ENCODE measurements around the gene HACD1.

HACD1 gene

GRCh38 chr10:17660921-17661320 is 43.7 kb upstream of the HACD1 start:
- Histone ChIP-seq H3K4me3 (ENCODE audit: low read depth, low read length) (no peak overlapping the region), H3K36me3 (peaks cover 6% of the 10 kb centered on the region), H3K9me3 (no peaks in the 10 kb centered on the region), H3K27me3 (no peaks in the 10 kb centered on the region), H3K4me1 (no peaks in the 10 kb centered on the region)
- no peak for DNase-seq
- TF ChIP-seq CTCF (IDR thresholded peaks at IDR 0.05; ENCODE audit: low read depth, low read length), result no peak

GRCh38 chr10:17659365-17659764 is 42.2 kb upstream of the HACD1 start:
- Histone ChIP-seq H3K4me1 (no peaks in the 10 kb centered on the region; the same call in 1 of the 2 replicates), H3K9me3 (no peaks in the 10 kb centered on the region; the same call in 1 of the 2 replicates), H3K27me3 (no peaks in the 10 kb centered on the region), H3K4me3 (ENCODE audit: low read depth, low read length) (no peak overlapping the region), H3K36me3 (peaks cover 6% of the 10 kb centered on the region)
- no peak for TF ChIP-seq CTCF (IDR thresholded peaks at IDR 0.05; ENCODE audit: low read depth, low read length)
- DNase-seq, result no peak

GRCh38 chr10:17657103-17657500 is 39.9 kb upstream of the HACD1 start:
- no peaks in the 10 kb centered on the region; the same call in 1 of the 2 replicates for H3K9me3 ChIP-seq
- no peak for DNase-seq

GRCh38 chr10:17655567-17656146 is 38.5 kb upstream of the HACD1 start:
- no peak overlapping the region for H3K4me3 ChIP-seq (ENCODE audit: low read depth, low read length)
- DNase-seq, result no peak
- H3K4me1 ChIP-seq, result no peaks in the 10 kb centered on the region; the same call in 1 of the 2 replicates
- H3K9me3 ChIP-seq, result no peaks in the 10 kb centered on the region; the same call in 1 of the 2 replicates
- H3K27me3 ChIP-seq, result no peaks in the 10 kb centered on the region
- peaks cover 7% of the 10 kb centered on the region for H3K36me3 ChIP-seq
- TF ChIP-seq CTCF (IDR thresholded peaks at IDR 0.05; ENCODE audit: low read depth, low read length), result no peak

More at GRCh38 chr10:17657103-17657500, 39.9 kb upstream of the HACD1 start:
- TF ChIP-seq CTCF (IDR thresholded peaks at IDR 0.05; ENCODE audit: low read depth, low read length), result no peak
- Histone ChIP-seq H3K36me3 (peaks cover 9% of the 10 kb centered on the region), H3K27me3 (no peaks in the 10 kb centered on the region), H3K4me3 (ENCODE audit: low read depth, low read length) (no peak overlapping the region), H3K4me1 (no peaks in the 10 kb centered on the region; the same call in 1 of the 2 replicates)

- Histone ChIP-seq H3K4me3 (ENCODE audit: low read depth, low read length) (no peak overlapping the region), H3K27me3 (no peaks in the 10 kb centered on the region), H3K36me3 (peaks cover 7% of the 10 kb centered on the region), H3K4me1 (no peaks in the 10 kb centered on the region; the same call in 1 of the 2 replicates), H3K9me3 (no peaks in the 10 kb centered on the region; the same call in 1 of the 2 replicates)
- DNase-seq, result no peak
- no peak for TF ChIP-seq CTCF (IDR thresholded peaks at IDR 0.05; ENCODE audit: low read depth, low read length)
Measured at GRCh38 chr10:17655009-17655408, 37.8 kb upstream of the HACD1 start.

GRCh38 chr10:17652585-17652984 is 35.4 kb upstream of the HACD1 start:
- Histone ChIP-seq H3K27me3 (no peaks in the 10 kb centered on the region), H3K4me3 (ENCODE audit: low read depth, low read length) (no peak overlapping the region), H3K4me1 (no peaks in the 10 kb centered on the region; the same call in 1 of the 2 replicates), H3K36me3 (peaks cover 14% of the 10 kb centered on the region), H3K9me3 (no peaks in the 10 kb centered on the region; the same call in 1 of the 2 replicates)
- TF ChIP-seq CTCF (IDR thresholded peaks at IDR 0.05; ENCODE audit: low read depth, low read length), result no peak
- no peak for DNase-seq

Measured in BE2C (cell line).